ENCODE results near the gene SPATA4. TPM values are rescaled to one million over a fixed set of nuclear protein-coding genes. Genes with fewer than 3 reads are reported as not detected.
A peak's percentile ranks its signal among the peaks of the same experiment; 100 is the strongest.

SPATA4 gene
- total and polyA plus RNA-seq, 10 of the 15 experiments (the other 5 are each of a cell fraction or from before 2014, with no cell fraction given) = not detected

- TF ChIP-seq BCL3 (IDR thresholded peaks at IDR 0.05; ENCODE audit: borderline replicate concordance, insufficient read depth, low read depth, low read length, poor library complexity, severe bottlenecking) = peak; percentile 85
- peak; percentile 51; the same call in 1 of the 2 replicates for TF ChIP-seq ZNF384 (IDR thresholded peaks at IDR 0.05; ENCODE audit: borderline replicate concordance, low read depth, low read length)
- TF ChIP-seq CHD4 (IDR thresholded peaks at IDR 0.05) = no peak
- peak; percentile 62 for TF ChIP-seq HCFC1 (IDR thresholded peaks at IDR 0.05; ENCODE audit: low read length)
- TF ChIP-seq PBX3 (IDR thresholded peaks at IDR 0.05; ENCODE audit: insufficient replicate concordance, low read depth, low read length) = no peak
- peak; percentile 86 for TF ChIP-seq PAX5 (IDR thresholded peaks at IDR 0.05; ENCODE audit: borderline replicate concordance, low read depth, low read length)
- TF ChIP-seq CTCF (IDR thresholded peaks at IDR 0.05 in 2 of 3, conservative IDR thresholded peaks at IDR 0.05 in 1 of 3; ENCODE audit: control insufficient read depth in 2 of 3, extremely low read depth in 1 of 3, insufficient read depth in 1 of 3, low read depth in 3 of 3, low read length in 3 of 3) = no peak
- peak; percentile 91 for TF ChIP-seq ATF2 (IDR thresholded peaks at IDR 0.05; ENCODE audit: low read length)
- TF ChIP-seq GATAD2B (conservative IDR thresholded peaks at IDR 0.05; ENCODE audit: low read depth) = peak; percentile 69; the same call in 1 of the 2 replicates
- no peak for TF ChIP-seq POLR2AphosphoS5 (IDR thresholded peaks at IDR 0.05; ENCODE audit: low read length)
- peak; percentile 94 for TF ChIP-seq CBX5 (IDR thresholded peaks at IDR 0.05; ENCODE audit: low read depth)
- TF ChIP-seq RUNX3 (IDR thresholded peaks at IDR 0.05; ENCODE audit: low read length) = peak; percentile 100
- TF ChIP-seq CREB1 (IDR thresholded peaks at IDR 0.05; ENCODE audit: low read depth) = peak; percentile 53; the same call in 1 of the 2 replicates
- 0 out of 2 replicates have a peak, but pooled peaks have one; percentile 38 for TF ChIP-seq ELK1 (IDR thresholded peaks at IDR 0.05; ENCODE audit: low read depth, low read length)
- TF ChIP-seq RAD21 (IDR thresholded peaks at IDR 0.05; ENCODE audit: insufficient read depth, low read depth, low read length) = 0 out of 2 replicates have a peak, but pooled peaks have one; percentile 4
- peak; percentile 47; the same call in 1 of the 2 replicates for TF ChIP-seq FOXK2 (IDR thresholded peaks at IDR 0.05)
- TF ChIP-seq NBN (IDR thresholded peaks at IDR 0.05) = peak; percentile 77; the same call in 1 of the 2 replicates
- peak; percentile 59 to 62 for TF ChIP-seq BHLHE40 (IDR thresholded peaks at IDR 0.05; ENCODE audit: borderline replicate concordance in 1 of 2, low read depth in 2 of 2, low read length in 1 of 2)
- TF ChIP-seq MXI1 (IDR thresholded peaks at IDR 0.05; ENCODE audit: low read depth, low read length) = peak; percentile 97
- TF ChIP-seq CHD2 (IDR thresholded peaks at IDR 0.05; ENCODE audit: borderline replicate concordance, low read depth, low read length) = peak; percentile 55; the same call in 1 of the 2 replicates
- peak; percentile 75 for TF ChIP-seq MTA2 (IDR thresholded peaks at IDR 0.05; ENCODE audit: low read depth)
These were observed at the start of gene SPATA4 (continued) for GRCh38 chr4:176195184-176195978.
